GM12874 (cell line): ENCODE results near the gene PPIG.

Experiments used
- CTCF ChIP-seq: IDR thresholded peaks from 2 replicates; pipeline ENCODE4 v1.5.1; 2011; ENCODE audit warnings: low read depth, mild to moderate bottlenecking, control low read depth, low read length, moderate library complexity; ENCODE audit not compliant: insufficient read depth

The PPIG gene

GRCh38 chr2:169620509-169620908 lies 36.4 kb downstream of the PPIG start:
- TF ChIP-seq CTCF = no peak

- no peak for TF ChIP-seq CTCF
Measured at GRCh38 chr2:169623235-169623634, 39.1 kb downstream of the PPIG start.

- no peak for TF ChIP-seq CTCF
Measured at GRCh38 chr2:169625781-169626180, 41.6 kb downstream of the PPIG start.

GRCh38 chr2:169636440-169637097 lies 52.4 kb downstream of the PPIG start:
- no peak for TF ChIP-seq CTCF

- no peak for TF ChIP-seq CTCF
Measured at GRCh38 chr2:169637620-169638019, 53.5 kb downstream of the PPIG start.

GRCh38 chr2:169640104-169640503 lies 56.0 kb downstream of the PPIG start:
- TF ChIP-seq CTCF = no peak

- TF ChIP-seq CTCF = no peak
Measured at GRCh38 chr2:169641464-169641863, 57.3 kb downstream of the PPIG start.
